Activated T-helper 17 cell treated with anti-CD3 and anti-CD28 coated beads, Interleukin-2, amount 50 U/mL, for 72 hours (primary cell): ENCODE results near the gene PARN. TPM values are rescaled to one million over a fixed set of nuclear protein-coding genes. Genes with fewer than 3 reads are reported as not detected.
A peak's percentile ranks its signal among the peaks of the same experiment; 100 is the strongest.

Experiments
- ATAC-seq: fragments of 150-1000 bp; cut with Tn5 transposase; replicated peaks from 2 replicates; pipeline ENCODE4 v1.10.0; 2021; ENCODE audit warnings: mild to moderate bottlenecking, moderate library complexity
- H3K27ac Mint-ChIP-seq: one replicate; pipeline ENCODE4 v1.8.0; 2022; ENCODE audit warnings: mixed read lengths
- H3K27me3 Mint-ChIP-seq: one replicate; pipeline ENCODE4 v1.8.0; 2022; ENCODE audit warnings: mixed read lengths
- H3K36me3 Mint-ChIP-seq: one replicate; pipeline ENCODE4 v1.8.0; 2022; ENCODE audit warnings: low read depth, mild to moderate bottlenecking, mixed read lengths
- H3K4me1 Mint-ChIP-seq: one replicate; pipeline ENCODE4 v1.8.0; 2022; ENCODE audit warnings: mixed read lengths
- H3K4me3 Mint-ChIP-seq: one replicate; pipeline ENCODE4 v1.8.0; 2022; ENCODE audit warnings: mild to moderate bottlenecking, mixed read lengths
- H3K9me3 Mint-ChIP-seq: one replicate; pipeline ENCODE4 v1.8.0; 2022; ENCODE audit warnings: mixed read lengths
- total RNA-seq, 2 donors: library from RNA; stranded (reverse); gene quantifications; one replicate each; pipeline ENCODE4 v1.2.3, GENCODE V29; 2022

The PARN gene
- total RNA-seq, 2 donors from 2014 or later, result 28.0 to 46.3 TPM

DNA sequence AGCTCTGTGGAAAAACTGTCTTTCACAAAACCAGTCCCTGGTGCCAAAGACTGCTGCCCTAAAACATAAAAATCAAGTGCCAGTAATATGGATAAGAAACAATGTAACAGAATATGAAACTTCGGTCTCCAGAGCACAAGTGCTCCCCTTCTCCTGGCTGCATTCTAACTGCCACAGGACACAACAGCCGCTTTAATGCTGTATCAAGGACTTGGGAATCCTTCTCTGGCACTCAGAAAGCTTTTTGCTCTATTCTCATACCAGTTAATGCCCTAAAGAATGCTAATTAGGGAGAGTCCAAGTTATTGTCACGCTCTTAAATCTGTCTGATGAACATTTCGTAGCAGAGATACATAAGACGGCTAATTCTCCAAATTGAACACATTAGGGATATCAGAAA is 90.9 kb downstream of the PARN start:
- Mint-ChIP-seq H3K9me3 (no peaks in the 10 kb centered on the region), H3K4me1 (peaks cover 5% of the 10 kb centered on the region), H3K27ac (peak overlapping the region; percentile 14), H3K27me3 (no peaks in the 10 kb centered on the region), H3K36me3 (peaks cover 43% of the 10 kb centered on the region), H3K4me3 (no peak overlapping the region)
- no peak for ATAC-seq

GRCh38 chr16:14538604-14539003 is 91.5 kb downstream of the PARN start:
- no peaks in the 10 kb centered on the region for H3K27me3 Mint-ChIP-seq

DNA sequence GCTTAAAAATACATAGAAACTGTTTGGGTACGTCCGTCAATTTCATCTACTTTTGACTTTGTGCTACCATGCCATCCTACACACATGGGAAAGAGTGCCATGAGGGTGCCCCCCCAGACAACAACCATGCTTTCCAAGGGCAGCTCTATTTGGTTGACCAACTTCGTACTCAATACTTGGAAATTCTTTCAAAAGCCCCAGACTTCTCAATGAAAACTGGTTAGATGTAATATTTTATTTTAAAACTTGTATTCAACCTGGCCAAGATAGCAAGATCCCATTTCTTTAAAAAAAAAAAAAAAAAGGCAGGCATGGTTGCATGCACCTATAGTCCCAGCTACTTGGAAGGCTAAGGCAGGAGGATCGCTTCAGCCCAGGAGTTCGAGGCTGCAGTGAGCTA is 98.4 kb downstream of the PARN start:
- no peaks in the 10 kb centered on the region for H3K27me3 Mint-ChIP-seq
- ATAC-seq, result no peak
- no peak overlapping the region for H3K4me3 Mint-ChIP-seq
- H3K4me1 Mint-ChIP-seq, result peaks cover 7% of the 10 kb centered on the region
- H3K27ac Mint-ChIP-seq, result no peak overlapping the region
- no peaks in the 10 kb centered on the region for H3K9me3 Mint-ChIP-seq
- peaks cover 22% of the 10 kb centered on the region for H3K36me3 Mint-ChIP-seq

More at GRCh38 chr16:14538604-14539003, 91.5 kb downstream of the PARN start:
- peaks cover 5% of the 10 kb centered on the region for H3K4me1 Mint-ChIP-seq
- H3K27ac Mint-ChIP-seq, result no peak overlapping the region
- H3K4me3 Mint-ChIP-seq, result no peak overlapping the region
- H3K9me3 Mint-ChIP-seq, result no peaks in the 10 kb centered on the region
- H3K36me3 Mint-ChIP-seq, result peaks cover 42% of the 10 kb centered on the region
- ATAC-seq, result no peak

GRCh38 chr16:14531101-14531500 is 99.0 kb downstream of the PARN start:
- Mint-ChIP-seq H3K36me3 (peaks cover 22% of the 10 kb centered on the region), H3K27me3 (no peaks in the 10 kb centered on the region), H3K4me3 (no peak overlapping the region), H3K9me3 (no peaks in the 10 kb centered on the region), H3K4me1 (peaks cover 7% of the 10 kb centered on the region), H3K27ac (no peak overlapping the region)
- no peak for ATAC-seq

DNA sequence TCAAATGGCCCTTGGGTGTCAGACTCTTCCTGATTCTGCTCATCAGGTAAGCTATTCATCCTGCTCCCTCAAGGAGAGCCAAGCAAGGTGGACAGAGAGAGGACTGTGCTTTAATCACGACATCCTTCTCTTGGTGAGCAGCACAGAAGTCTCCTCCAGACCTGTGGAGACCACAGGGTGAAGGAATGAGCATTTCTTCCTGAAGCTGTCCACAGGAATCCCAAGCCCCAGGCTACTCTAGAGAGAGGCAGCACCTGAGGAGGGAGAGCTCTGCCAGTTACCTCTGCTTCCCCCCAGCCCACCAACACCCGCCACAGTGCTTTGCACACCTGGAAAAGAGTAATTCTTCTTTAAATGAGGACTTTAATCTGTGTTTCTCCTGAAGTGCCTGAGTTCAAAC is 100.0 kb downstream of the PARN start:
- Mint-ChIP-seq H3K4me3 (no peak overlapping the region), H3K9me3 (no peaks in the 10 kb centered on the region), H3K36me3 (peaks cover 22% of the 10 kb centered on the region), H3K27ac (no peak overlapping the region), H3K27me3 (no peaks in the 10 kb centered on the region), H3K4me1 (peaks cover 7% of the 10 kb centered on the region)
- ATAC-seq, result no peak

- Mint-ChIP-seq H3K27me3 (no peaks in the 10 kb centered on the region), H3K4me3 (no peak overlapping the region), H3K27ac (peak overlapping the region; percentile 40), H3K4me1 (peaks cover 7% of the 10 kb centered on the region), H3K36me3 (peaks cover 22% of the 10 kb centered on the region), H3K9me3 (no peaks in the 10 kb centered on the region)
- ATAC-seq, result peak; percentile 34
These were observed 100.9 kb downstream of the PARN start for GRCh38 chr16:14529010-14529669.

DNA sequence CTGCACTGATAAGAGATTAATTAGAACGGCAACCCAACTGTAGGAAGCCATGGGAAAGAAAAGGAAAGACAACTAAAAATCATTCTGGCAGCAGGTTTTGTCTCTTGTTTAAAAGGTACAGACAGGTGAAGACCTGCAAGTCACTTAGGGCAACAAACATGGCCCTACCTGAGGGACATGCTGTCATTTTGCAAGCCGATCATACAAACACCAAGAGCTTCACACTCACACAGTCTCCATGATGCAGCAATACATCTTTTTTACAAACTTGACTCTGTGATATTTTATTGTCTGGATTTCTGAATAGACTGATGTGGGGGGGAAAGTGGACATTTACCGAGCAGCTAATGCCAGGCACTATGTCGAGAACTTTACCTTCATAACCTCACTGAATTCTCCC is 101.8 kb downstream of the PARN start:
- no peak for ATAC-seq
- peaks cover 7% of the 10 kb centered on the region for H3K4me1 Mint-ChIP-seq
- H3K36me3 Mint-ChIP-seq, result peaks cover 15% of the 10 kb centered on the region
- H3K4me3 Mint-ChIP-seq, result no peak overlapping the region
- no peak overlapping the region for H3K27ac Mint-ChIP-seq
- no peaks in the 10 kb centered on the region for H3K27me3 Mint-ChIP-seq
- H3K9me3 Mint-ChIP-seq, result no peaks in the 10 kb centered on the region

- peak overlapping the region; percentile 25 for H3K27ac Mint-ChIP-seq
- H3K4me3 Mint-ChIP-seq, result no peak overlapping the region
- H3K36me3 Mint-ChIP-seq, result peaks cover 15% of the 10 kb centered on the region
- ATAC-seq, result no peak
- peaks cover 8% of the 10 kb centered on the region for H3K4me1 Mint-ChIP-seq
- H3K9me3 Mint-ChIP-seq, result no peaks in the 10 kb centered on the region
- no peaks in the 10 kb centered on the region for H3K27me3 Mint-ChIP-seq
These were observed 102.5 kb downstream of the PARN start for GRCh38 chr16:14527411-14528044.

GRCh38 chr16:14525596-14525995 is 104.5 kb downstream of the PARN start:
- Mint-ChIP-seq H3K27ac (no peak overlapping the region), H3K9me3 (no peaks in the 10 kb centered on the region), H3K4me3 (no peak overlapping the region), H3K4me1 (peaks cover 15% of the 10 kb centered on the region), H3K27me3 (no peaks in the 10 kb centered on the region), H3K36me3 (peaks cover 9% of the 10 kb centered on the region)
- ATAC-seq, result no peak

- no peak for ATAC-seq
- Mint-ChIP-seq H3K4me3 (no peak overlapping the region), H3K27ac (no peak overlapping the region), H3K36me3 (peaks cover 7% of the 10 kb centered on the region), H3K4me1 (peaks cover 15% of the 10 kb centered on the region), H3K27me3 (no peaks in the 10 kb centered on the region), H3K9me3 (no peaks in the 10 kb centered on the region)
These were observed 105.1 kb downstream of the PARN start for GRCh38 chr16:14524979-14525378.

DNA sequence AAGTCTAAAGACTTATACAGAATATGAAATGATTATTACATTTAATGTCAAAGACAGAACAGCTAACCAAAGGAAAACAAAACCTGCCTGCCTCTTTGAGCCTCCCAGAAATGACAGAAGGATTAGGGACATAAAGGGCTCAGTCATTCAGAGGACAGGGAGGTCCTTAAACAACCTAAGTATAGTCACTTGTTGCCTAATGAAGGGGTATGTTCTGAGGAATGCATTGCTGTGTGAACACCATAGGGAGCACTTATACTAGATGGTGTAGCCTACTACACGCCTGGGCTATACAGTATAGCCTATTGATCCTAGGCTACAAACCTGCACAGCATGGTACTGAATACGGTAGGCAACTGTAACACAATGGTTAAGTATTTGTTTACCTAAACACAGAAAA is 106.4 kb downstream of the PARN start:
- Mint-ChIP-seq H3K4me3 (no peak overlapping the region), H3K27ac (peak overlapping the region; percentile 56), H3K9me3 (no peaks in the 10 kb centered on the region), H3K27me3 (no peaks in the 10 kb centered on the region), H3K36me3 (no peaks in the 10 kb centered on the region), H3K4me1 (peaks cover 7% of the 10 kb centered on the region)
- no peak for ATAC-seq

GRCh38 chr16:14522671-14523070 is 107.4 kb downstream of the PARN start:
- peaks cover 7% of the 10 kb centered on the region for H3K4me1 Mint-ChIP-seq
- H3K27ac Mint-ChIP-seq, result peak overlapping the region; percentile 56
- no peaks in the 10 kb centered on the region for H3K9me3 Mint-ChIP-seq
- H3K36me3 Mint-ChIP-seq, result no peaks in the 10 kb centered on the region
- no peaks in the 10 kb centered on the region for H3K27me3 Mint-ChIP-seq
- ATAC-seq, result no peak
- H3K4me3 Mint-ChIP-seq, result no peak overlapping the region

DNA sequence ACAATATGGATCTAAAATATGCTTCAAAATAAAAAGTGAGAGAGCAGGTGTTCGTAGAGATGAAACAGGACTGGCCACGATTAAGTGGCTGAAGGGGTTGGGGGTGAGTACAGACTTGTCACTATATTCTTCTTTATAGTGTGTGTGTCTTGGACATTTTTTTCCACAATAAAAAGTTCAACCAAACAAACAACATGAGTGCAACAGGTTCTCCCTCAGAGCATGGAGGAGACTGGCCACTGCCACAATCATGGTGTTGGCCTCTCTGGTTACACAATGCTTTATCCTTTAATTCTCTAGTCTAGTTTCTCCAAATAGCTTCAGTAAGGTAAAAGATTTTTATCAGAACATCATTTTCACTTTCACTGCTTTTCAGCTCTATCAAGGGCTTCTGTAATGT is 109.3 kb downstream of the PARN start:
- ATAC-seq, result no peak
- no peaks in the 10 kb centered on the region for H3K9me3 Mint-ChIP-seq
- H3K36me3 Mint-ChIP-seq, result no peaks in the 10 kb centered on the region
- peaks cover 7% of the 10 kb centered on the region for H3K4me1 Mint-ChIP-seq
- no peak overlapping the region for H3K4me3 Mint-ChIP-seq
- no peak overlapping the region for H3K27ac Mint-ChIP-seq
- H3K27me3 Mint-ChIP-seq, result no peaks in the 10 kb centered on the region

GRCh38 chr16:14514967-14515366 is 115.1 kb downstream of the PARN start:
- H3K4me1 Mint-ChIP-seq, result peaks cover 5% of the 10 kb centered on the region
- no peak overlapping the region for H3K4me3 Mint-ChIP-seq
- no peaks in the 10 kb centered on the region for H3K27me3 Mint-ChIP-seq
- no peaks in the 10 kb centered on the region for H3K36me3 Mint-ChIP-seq
- no peaks in the 10 kb centered on the region for H3K9me3 Mint-ChIP-seq
- ATAC-seq, result no peak
- no peak overlapping the region for H3K27ac Mint-ChIP-seq

DNA sequence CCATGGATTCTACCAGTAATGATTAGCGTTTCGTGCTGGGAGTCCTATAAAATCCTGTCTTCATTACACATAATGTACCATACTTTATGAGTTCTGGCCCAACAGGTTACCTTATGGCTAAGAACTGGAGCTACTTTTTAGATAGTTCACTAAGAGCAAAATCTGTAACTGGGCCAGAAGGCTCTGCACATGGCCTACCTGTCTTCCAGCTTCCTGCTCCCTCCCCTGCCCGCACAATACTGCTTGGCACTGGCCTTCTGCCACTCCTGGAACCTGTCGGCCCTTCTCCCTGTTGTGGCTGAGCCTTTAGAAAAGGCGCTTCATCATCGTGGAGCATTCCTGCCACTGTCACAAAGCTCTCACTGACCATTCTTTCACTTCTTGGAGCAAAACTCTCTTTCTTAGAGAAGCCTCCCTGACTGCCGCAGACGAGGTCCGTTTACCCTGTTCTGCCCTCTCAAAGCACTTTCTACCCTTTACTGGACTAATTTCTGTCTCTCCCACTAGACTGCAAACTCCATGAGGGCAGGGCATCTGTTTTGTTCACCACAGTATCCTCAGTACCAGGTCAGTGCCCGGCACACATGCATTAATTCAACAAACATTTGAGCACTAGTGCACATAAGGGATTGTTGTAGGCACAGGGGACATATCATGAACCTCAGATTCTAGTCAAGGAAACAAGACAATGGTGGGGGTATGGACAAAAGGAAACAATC is 116.5 kb downstream of the PARN start:
- peaks cover 5% of the 10 kb centered on the region for H3K4me1 Mint-ChIP-seq
- no peak overlapping the region for H3K4me3 Mint-ChIP-seq
- H3K9me3 Mint-ChIP-seq, result no peaks in the 10 kb centered on the region
- no peak for ATAC-seq
- H3K27me3 Mint-ChIP-seq, result no peaks in the 10 kb centered on the region
- no peak overlapping the region for H3K27ac Mint-ChIP-seq
- no peaks in the 10 kb centered on the region for H3K36me3 Mint-ChIP-seq
